ENCODE data around the gene IGSF6. TPM values are rescaled to one million over a fixed set of nuclear protein-coding genes. Genes with fewer than 3 reads are reported as not detected.

IGSF6 gene
- total RNA-seq, 1 donor from 2014 or later = 0.29 TPM

GRCh38 chr16:21613781-21614180, 38.6 kb downstream of the IGSF6 start:
- no peak for DNase-seq
- Mint-ChIP-seq H3K9me3 (no peaks in the 10 kb centered on the region), H3K4me1 (peaks cover 49% of the 10 kb centered on the region), H3K27ac (no peak overlapping the region), H3K4me3 (no peak overlapping the region), H3K27me3 (no peaks in the 10 kb centered on the region), H3K36me3 (ENCODE audit: low read depth) (peaks cover 31% of the 10 kb centered on the region)
- intact Hi-C loops (cut with micrococcal nuclease) = no loop called here
- TF ChIP-seq, protein P1, sequence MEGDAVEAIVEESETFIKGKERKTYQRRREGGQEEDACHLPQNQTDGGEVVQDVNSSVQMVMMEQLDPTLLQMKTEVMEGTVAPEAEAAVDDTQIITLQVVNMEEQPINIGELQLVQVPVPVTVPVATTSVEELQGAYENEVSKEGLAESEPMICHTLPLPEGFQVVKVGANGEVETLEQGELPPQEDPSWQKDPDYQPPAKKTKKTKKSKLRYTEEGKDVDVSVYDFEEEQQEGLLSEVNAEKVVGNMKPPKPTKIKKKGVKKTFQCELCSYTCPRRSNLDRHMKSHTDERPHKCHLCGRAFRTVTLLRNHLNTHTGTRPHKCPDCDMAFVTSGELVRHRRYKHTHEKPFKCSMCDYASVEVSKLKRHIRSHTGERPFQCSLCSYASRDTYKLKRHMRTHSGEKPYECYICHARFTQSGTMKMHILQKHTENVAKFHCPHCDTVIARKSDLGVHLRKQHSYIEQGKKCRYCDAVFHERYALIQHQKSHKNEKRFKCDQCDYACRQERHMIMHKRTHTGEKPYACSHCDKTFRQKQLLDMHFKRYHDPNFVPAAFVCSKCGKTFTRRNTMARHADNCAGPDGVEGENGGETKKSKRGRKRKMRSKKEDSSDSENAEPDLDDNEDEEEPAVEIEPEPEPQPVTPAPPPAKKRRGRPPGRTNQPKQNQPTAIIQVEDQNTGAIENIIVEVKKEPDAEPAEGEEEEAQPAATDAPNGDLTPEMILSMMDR (IDR thresholded peaks at IDR 0.05) = no peak
- ATAC-seq (ENCODE audit: low read depth) = no peak
- ChIA-PET CTCF (interaction anchor here (1.2 kb wide), 1 partner anchor 13 kb away, joined by 3 read pairs; no protein-coding TSS in a partner anchor), POLR2A (no interaction called here)

DNA sequence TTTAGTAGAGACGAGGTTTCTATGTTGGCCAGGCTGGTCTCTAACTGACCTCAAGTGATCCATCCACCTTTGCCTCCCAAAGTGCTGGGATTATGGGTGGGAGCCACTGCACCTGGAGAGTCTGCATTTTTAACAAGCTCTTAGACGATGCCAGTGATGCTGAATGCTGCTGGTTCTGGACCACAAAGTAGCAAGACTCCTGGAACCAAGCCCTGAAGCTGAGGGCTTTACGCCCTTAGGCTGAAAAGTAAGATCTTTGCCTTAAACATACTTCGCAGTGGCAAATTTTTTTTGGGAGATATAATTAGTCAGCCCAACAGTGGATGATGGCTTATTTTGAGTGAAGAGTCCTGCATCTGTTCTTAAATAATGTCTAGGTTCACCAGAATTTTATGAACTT, 39.0 kb downstream of the IGSF6 start:
- DNase-seq = no peak
- no peak overlapping the region for H3K27ac Mint-ChIP-seq
- no peaks in the 10 kb centered on the region for H3K9me3 Mint-ChIP-seq
- TF ChIP-seq, protein P1 (IDR thresholded peaks at IDR 0.05) = no peak
- no peaks in the 10 kb centered on the region for H3K27me3 Mint-ChIP-seq
- intact Hi-C loops (cut with micrococcal nuclease) = no loop called here
- H3K4me3 Mint-ChIP-seq = no peak overlapping the region
- CTCF ChIA-PET = interaction anchor here (1.2 kb wide), 1 partner anchor 14 kb away, joined by 3 read pairs; no protein-coding TSS in a partner anchor
- POLR2A ChIA-PET = no interaction called here
- H3K36me3 Mint-ChIP-seq (ENCODE audit: low read depth) = peaks cover 28% of the 10 kb centered on the region
- peaks cover 53% of the 10 kb centered on the region for H3K4me1 Mint-ChIP-seq
- no peak for ATAC-seq (ENCODE audit: low read depth)

GRCh38 chr16:21611556-21612384, 40.6 kb downstream of the IGSF6 start:
- no peak for DNase-seq
- no peak overlapping the region for H3K27ac Mint-ChIP-seq
- H3K27me3 Mint-ChIP-seq = no peaks in the 10 kb centered on the region
- ChIA-PET CTCF (no interaction called here), POLR2A (no interaction called here)
- no peaks in the 10 kb centered on the region for H3K9me3 Mint-ChIP-seq
- H3K36me3 Mint-ChIP-seq (ENCODE audit: low read depth) = peaks cover 21% of the 10 kb centered on the region
- intact Hi-C loops (cut with micrococcal nuclease) = no loop called here
- TF ChIP-seq, protein P1 (IDR thresholded peaks at IDR 0.05) = no peak
- ATAC-seq (ENCODE audit: low read depth) = no peak
- peaks cover 52% of the 10 kb centered on the region for H3K4me1 Mint-ChIP-seq
- no peak overlapping the region for H3K4me3 Mint-ChIP-seq

DNA sequence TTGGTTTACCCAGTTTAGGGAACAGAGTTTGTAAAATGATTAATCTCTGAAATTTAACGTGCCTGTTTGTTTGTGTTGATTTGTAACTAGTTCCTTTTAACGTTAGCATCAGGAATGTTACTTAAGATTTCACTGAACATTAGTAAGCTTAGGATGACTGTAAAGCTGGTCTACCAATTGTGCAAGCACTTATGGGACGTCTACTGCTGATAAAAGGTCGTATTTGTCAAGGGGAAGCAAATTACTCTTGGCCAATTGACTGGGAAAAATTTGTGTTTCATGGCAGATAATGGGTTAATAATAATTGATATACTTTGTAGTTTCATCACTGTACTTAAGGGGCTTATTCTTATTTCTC, 41.2 kb downstream of the IGSF6 start:
- Mint-ChIP-seq H3K36me3 (ENCODE audit: low read depth) (peaks cover 21% of the 10 kb centered on the region), H3K4me3 (no peak overlapping the region), H3K4me1 (peaks cover 52% of the 10 kb centered on the region), H3K9me3 (no peaks in the 10 kb centered on the region), H3K27me3 (no peaks in the 10 kb centered on the region), H3K27ac (no peak overlapping the region)
- intact Hi-C loops (cut with micrococcal nuclease) = no loop called here
- TF ChIP-seq, protein P1 (IDR thresholded peaks at IDR 0.05) = no peak
- POLR2A ChIA-PET = no interaction called here
- ATAC-seq (ENCODE audit: low read depth) = no peak
- CTCF ChIA-PET = no interaction called here
- no peak for DNase-seq

DNA sequence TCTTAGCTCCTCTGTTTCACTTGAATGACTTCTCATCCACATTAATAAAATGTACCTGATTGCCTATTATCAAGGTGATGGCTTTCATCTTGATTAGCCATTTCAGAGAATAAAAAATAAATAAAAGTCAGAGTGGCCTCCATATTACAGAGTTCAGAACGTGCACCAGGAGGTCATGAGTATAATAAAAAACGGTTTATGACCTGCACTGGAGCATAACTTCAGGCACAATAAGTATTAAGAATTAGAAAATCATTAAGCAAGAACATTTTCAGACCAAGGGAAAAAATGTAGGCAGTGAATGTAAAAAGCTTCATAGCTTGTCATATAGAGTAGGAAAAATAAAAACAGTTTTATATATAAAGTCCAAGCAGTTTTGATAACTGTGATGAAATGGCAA, 41.6 kb downstream of the IGSF6 start:
- CTCF ChIA-PET = no interaction called here
- POLR2A ChIA-PET = no interaction called here
- TF ChIP-seq, protein P1 (IDR thresholded peaks at IDR 0.05) = no peak
- ATAC-seq (ENCODE audit: low read depth) (no peak), DNase-seq (no peak)
- intact Hi-C loops (cut with micrococcal nuclease) = no loop called here
- Mint-ChIP-seq H3K4me1 (peaks cover 48% of the 10 kb centered on the region), H3K4me3 (no peak overlapping the region), H3K27me3 (no peaks in the 10 kb centered on the region), H3K36me3 (ENCODE audit: low read depth) (peaks cover 20% of the 10 kb centered on the region), H3K27ac (no peak overlapping the region), H3K9me3 (no peaks in the 10 kb centered on the region)

All from activated B cell treated with CpG ODN at 0.5 μM for 24 hours (primary cell).